GM12878 (cell line): ENCODE results near the gene SEC11A. TPM values are rescaled to one million over a fixed set of nuclear protein-coding genes. Genes with fewer than 3 reads are reported as not detected.

Experiments used
- ATAC-seq: fragments of 200-7000 bp; cut with Tn5 transposase; 3 replicates; pipeline ENCODE4 v1.9.1; 2020; ENCODE audit warnings: mild to moderate bottlenecking, moderate library complexity
- BruUV-seq: library from RNA; stranded (reverse); fragments of 400-500 nt; replicated peaks from 2 replicates; lab custom pipeline; 2021; lab: Mats Ljungman, UMichigan
- CTCF ChIA-PET: fragments of 300-600 bp; sonication (Branson Sonifier 250); formaldehyde crosslinking; extraction: SDS; loops from one replicate; lab custom pipeline; 2021; ENCODE audit warnings: inconsistent platforms; lab: Yijun Ruan, JAX
- POLR2A ChIA-PET: fragments of 350-600 bp; formaldehyde crosslinking; extraction: SDS; loops from one replicate; lab custom pipeline; 2021; ENCODE audit warnings: inconsistent platforms; lab: Charles Lee
- RAD21 ChIA-PET: fragments of 300-600 bp; sonication (Branson Sonifier 250); formaldehyde crosslinking; loops from one replicate; lab custom pipeline; 2023; ENCODE audit warnings: antibody characterized with exemption; ENCODE audit not compliant: unreplicated experiment; lab: Charles Lee
- SMC1A ChIA-PET: fragments of 300-600 bp; sonication (Branson Sonifier 250); formaldehyde crosslinking; loops from one replicate; lab custom pipeline; 2023; ENCODE audit not compliant: unreplicated experiment, uncharacterized antibody; lab: Charles Lee
- DNase-seq: peaks from one replicate; pipeline ENCODE4 v3.0.0-alpha.2; 2011; ENCODE audit warnings: low read depth, low spot score
- FAIRE-seq: peaks from 3 replicates; lab custom pipeline; 2011; peaks lifted over from hg19 to GRCh38; lab: Jason Lieb, UNC
- H2AFZ ChIP-seq: 2 replicates; pipeline ENCODE4 v1.6.0; 2011; ENCODE audit warnings: low read depth, low read length, control low read depth; ENCODE audit not compliant: control insufficient read depth
- H3K27ac ChIP-seq: 2 replicates; pipeline ENCODE4 v1.5.1; 2011; ENCODE audit warnings: control low read depth; ENCODE audit not compliant: control insufficient read depth, insufficient read depth
- H3K27me3 ChIP-seq, 2 experiments: replicated peaks in 1 of 2; 2 replicates each; pipeline versions ENCODE4 v1.6.0 to v1.6.1; 2011; ENCODE audit warnings: low read length in 1 of 2; ENCODE audit not compliant: control insufficient read depth in 2 of 2, insufficient read depth in 2 of 2
- H3K36me3 ChIP-seq, 2 experiments: 2 replicates each; pipeline ENCODE4 v1.5.1; 2011; ENCODE audit warnings: low read length in 1 of 2; ENCODE audit not compliant: control insufficient read depth in 2 of 2, insufficient read depth in 2 of 2
- H3K4me1 ChIP-seq: 2 replicates; pipeline ENCODE4 v1.6.1; 2011; ENCODE audit warnings: mild to moderate bottlenecking, low read length, moderate library complexity, mixed read lengths; ENCODE audit not compliant: control insufficient read depth, insufficient read depth
- H3K4me2 ChIP-seq: 2 replicates; pipeline ENCODE4 v1.6.0; 2011; ENCODE audit warnings: control low read depth; ENCODE audit not compliant: control insufficient read depth, insufficient read depth
- H3K4me3 ChIP-seq: fragments of 200-600 bp; sonication (generic); 2 replicates; pipeline ENCODE4 v1.5.1; 2016
- H3K79me2 ChIP-seq: 2 replicates; pipeline ENCODE4 v1.6.0; 2011; ENCODE audit warnings: low read length; ENCODE audit not compliant: control insufficient read depth, insufficient read depth
- H3K9ac ChIP-seq: 2 replicates; pipeline ENCODE4 v1.8.0; 2011; ENCODE audit warnings: low read length, control low read depth, mixed read lengths; ENCODE audit not compliant: control insufficient read depth, insufficient read depth
- H3K9me3 ChIP-seq: replicated peaks from 3 replicates; pipeline ENCODE4 v1.5.1; 2011; ENCODE audit warnings: mild to moderate bottlenecking, low read length; ENCODE audit not compliant: control insufficient read depth, insufficient read depth
- H4K20me1 ChIP-seq: 2 replicates; pipeline ENCODE4 v1.6.0; 2011; ENCODE audit not compliant: control insufficient read depth, insufficient read depth
- EP300 ChIP-seq, 2 experiments: fragments of 150-350 bp in 1 of 2; IDR thresholded peaks; 2 replicates each; pipeline ENCODE4 v1.6.1; 2011 to 2012; ENCODE audit warnings: low read depth in 2 of 2, low read length in 2 of 2, borderline replicate concordance in 1 of 2, improper control_type of control experiment in 1 of 2, inconsistent platforms in 1 of 2; ENCODE audit not compliant: control insufficient read depth in 1 of 2
- SREBF1 ChIP-seq: IDR thresholded peaks from 2 replicates; pipeline ENCODE4 v1.6.1; 2012; ENCODE audit warnings: mild to moderate bottlenecking, low read length
- in situ Hi-C: fragments of 300-500 bp; cut with MboI; formaldehyde crosslinking; loops from 9 replicates; pipeline ENCODE4 v1.14.3; 2018; ENCODE audit warnings: mixed read lengths
- intact Hi-C: fragments of 100-400 bp; cut with micrococcal nuclease; formaldehyde crosslinking; loops from one replicate; pipeline ENCODE4 v1.14.2; 2022; ENCODE audit not compliant: unreplicated experiment
- polyA plus RNA-seq, 11 experiments: library from polyadenylated mRNA; depleted of rRNA in 4 of 11; unstranded in 6 of 11; stranded (reverse) in 5 of 11; fragments of >200 nt; fragmentation: Nextera tagmentation in 4 of 11; fragmentation: Illumina TruSeq in 1 of 11; extraction: Ambion mirVana in 4 of 11; extraction: Trizol in 1 of 11; gene quantifications; 1 replicate in 1 of 11; 2 replicates in 10 of 11; pipeline versions ENCODE4 v1.2.1 to v1.2.3, GENCODE V29; 2011 to 2016; ENCODE audit warnings: inconsistent platforms in 2 of 11, missing spikeins in 2 of 11, low read depth in 1 of 11
- total RNA-seq, 4 experiments: library from RNA; depleted of rRNA in 3 of 4; stranded (reverse); fragments of >200 nt in 3 of 4; fragmentation: Illumina TruSeq in 1 of 4; extraction: Trizol in 1 of 4; gene quantifications; 2 replicates each; pipeline versions ENCODE4 v1.2.1 to v1.2.3, GENCODE V29; 2013 to 2021
- TF ChIP-seq, protein P1 (sequence below): IDR thresholded peaks from 2 replicates; pipeline ENCODE4 v1.6.1; 2012; ENCODE audit warnings: low read depth, low read length, improper control_type of control experiment
- TF ChIP-seq, protein P2 (sequence below): fragments of 450-650 bp; IDR thresholded peaks from 2 replicates; pipeline ENCODE4 v1.6.1; 2018; ENCODE audit warnings: mild to moderate bottlenecking, low read depth, moderate library complexity; ENCODE audit not compliant: partially characterized antibody

SEC11A gene
- total and polyA plus RNA-seq, 10 of the 15 experiments (the other 5 are each of a cell fraction or from before 2014, with no cell fraction given) = 99.2 to 159 (median 143) TPM

DNA sequence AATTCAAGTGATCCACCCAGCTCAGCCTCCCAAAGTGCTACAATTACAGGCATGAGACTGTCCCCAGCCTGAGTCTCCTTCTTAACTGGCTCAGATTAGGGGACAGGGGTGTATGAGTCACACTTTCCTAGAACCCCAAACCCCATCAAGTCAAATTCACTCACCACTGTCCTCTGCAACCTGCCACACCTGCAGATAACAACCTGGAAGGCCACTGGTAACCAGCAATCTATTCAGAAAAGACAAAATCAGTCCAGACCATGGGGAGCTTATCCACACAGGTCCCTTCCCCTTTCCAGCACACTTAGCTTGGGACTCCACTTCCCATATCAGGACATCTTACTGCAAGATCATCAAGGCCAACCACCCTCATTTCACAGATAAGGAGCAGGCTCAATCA lies 68.2 kb downstream of the SEC11A start:
- in situ Hi-C loops = no loop called here
- H3K36me3 ChIP-seq = peaks cover 13 to 36% of the 10 kb centered on the region in 2 experiments
- H3K4me1 ChIP-seq = peaks cover under 1% of the 10 kb centered on the region
- POLR2A ChIA-PET = interaction anchor here (0.7 kb wide), 1 partner anchor 38 kb away, joined by 3 read pairs; no protein-coding TSS in a partner anchor
- no peak overlapping the region for H2AFZ ChIP-seq
- peaks cover 2% of the 10 kb centered on the region; the same call in 1 of the 2 replicates for H4K20me1 ChIP-seq
- no peaks in the 10 kb centered on the region for H3K79me2 ChIP-seq
- no peak overlapping the region for H3K4me3 ChIP-seq
- RAD21 ChIA-PET = no interaction called here
- SMC1A ChIA-PET = interaction anchor here (0.6 kb wide), 1 partner anchor 55 kb away, joined by 3 read pairs; no protein-coding TSS in a partner anchor
- intact Hi-C loops = no loop called here
- H3K27me3 ChIP-seq = no peaks in the 10 kb centered on the region
- no peak overlapping the region for H3K9ac ChIP-seq
- FAIRE-seq (no peak), ATAC-seq (no peak), DNase-seq (no peak)
- TF ChIP-seq SREBF1 (no peak), EP300 (IDR thresholded peaks at IDR 0.05; ENCODE audit: borderline replicate concordance in 1 of 2, control insufficient read depth in 1 of 2, low read depth in 2 of 2, low read length in 2 of 2) (no peak)
- TF ChIP-seq, protein P1, sequence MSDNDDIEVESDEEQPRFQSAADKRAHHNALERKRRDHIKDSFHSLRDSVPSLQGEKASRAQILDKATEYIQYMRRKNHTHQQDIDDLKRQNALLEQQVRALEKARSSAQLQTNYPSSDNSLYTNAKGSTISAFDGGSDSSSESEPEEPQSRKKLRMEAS = no peak
- TF ChIP-seq, protein P2, sequence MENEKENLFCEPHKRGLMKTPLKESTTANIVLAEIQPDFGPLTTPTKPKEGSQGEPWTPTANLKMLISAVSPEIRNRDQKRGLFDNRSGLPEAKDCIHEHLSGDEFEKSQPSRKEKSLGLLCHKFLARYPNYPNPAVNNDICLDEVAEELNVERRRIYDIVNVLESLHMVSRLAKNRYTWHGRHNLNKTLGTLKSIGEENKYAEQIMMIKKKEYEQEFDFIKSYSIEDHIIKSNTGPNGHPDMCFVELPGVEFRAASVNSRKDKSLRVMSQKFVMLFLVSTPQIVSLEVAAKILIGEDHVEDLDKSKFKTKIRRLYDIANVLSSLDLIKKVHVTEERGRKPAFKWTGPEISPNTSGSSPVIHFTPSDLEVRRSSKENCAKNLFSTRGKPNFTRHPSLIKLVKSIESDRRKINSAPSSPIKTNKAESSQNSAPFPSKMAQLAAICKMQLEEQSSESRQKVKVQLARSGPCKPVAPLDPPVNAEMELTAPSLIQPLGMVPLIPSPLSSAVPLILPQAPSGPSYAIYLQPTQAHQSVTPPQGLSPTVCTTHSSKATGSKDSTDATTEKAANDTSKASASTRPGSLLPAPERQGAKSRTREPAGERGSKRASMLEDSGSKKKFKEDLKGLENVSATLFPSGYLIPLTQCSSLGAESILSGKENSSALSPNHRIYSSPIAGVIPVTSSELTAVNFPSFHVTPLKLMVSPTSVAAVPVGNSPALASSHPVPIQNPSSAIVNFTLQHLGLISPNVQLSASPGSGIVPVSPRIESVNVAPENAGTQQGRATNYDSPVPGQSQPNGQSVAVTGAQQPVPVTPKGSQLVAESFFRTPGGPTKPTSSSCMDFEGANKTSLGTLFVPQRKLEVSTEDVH = no peak
- CTCF ChIA-PET = no interaction called here
- H3K27ac ChIP-seq = no peak overlapping the region
- H3K9me3 ChIP-seq = no peaks in the 10 kb centered on the region
- no TSS peak for BruUV-seq
- no peak overlapping the region for H3K4me2 ChIP-seq
